H1 (cell line): ENCODE results near the gene PLA2G4A. TPM values are rescaled to one million over a fixed set of nuclear protein-coding genes. Genes with fewer than 3 reads are reported as not detected.

Experiments
- CTCF ChIA-PET: fragments of 300-600 bp; sonication (Branson Sonifier 250); formaldehyde crosslinking; loops from one replicate; lab custom pipeline; 2021; ENCODE audit not compliant: partially characterized antibody; lab: Charles Lee
- POLR2A ChIA-PET: fragments of 300-600 bp; sonication (Branson Sonifier 250); formaldehyde crosslinking; loops from one replicate; lab custom pipeline; 2021; ENCODE audit warnings: inconsistent platforms; ENCODE audit not compliant: partially characterized antibody; lab: Charles Lee
- DNase-seq, 2 experiments: peaks; one replicate each; pipeline versions ENCODE4 v3.0.0 to v3.0.0-alpha.2; 2010 to 2022; ENCODE audit warnings: low spot score in 2 of 2, low read depth in 1 of 2, mixed read lengths in 1 of 2
- FAIRE-seq: peaks from 2 replicates; lab custom pipeline; 2011; peaks lifted over from hg19 to GRCh38; lab: Jason Lieb, UNC
- H2AFZ ChIP-seq: 2 replicates; pipeline ENCODE4 v1.8.1; 2012; ENCODE audit warnings: low read length, inconsistent platforms
- H2AK5ac ChIP-seq: 2 replicates; pipeline ENCODE4 v1.6.1; 2013; ENCODE audit warnings: low read depth, low read length
- H2BK120ac ChIP-seq: replicated peaks from 2 replicates; pipeline ENCODE3; 2013; ENCODE audit warnings: low read depth, low read length, inconsistent platforms
- H2BK12ac ChIP-seq: 2 replicates; pipeline ENCODE4 v1.6.1; 2013; ENCODE audit warnings: low read depth, low read length
- H2BK15ac ChIP-seq: 2 replicates; pipeline ENCODE4 v1.6.1; 2013; ENCODE audit warnings: low read length
- H2BK20ac ChIP-seq: 2 replicates; pipeline ENCODE4 v1.6.1; 2013; ENCODE audit warnings: low read length
- H2BK5ac ChIP-seq: 2 replicates; pipeline ENCODE4 v1.6.1; 2013; ENCODE audit warnings: low read depth, low read length
- H3K14ac ChIP-seq: 2 replicates; pipeline ENCODE4 v1.6.1; 2013; ENCODE audit warnings: inconsistent platforms; ENCODE audit not compliant: insufficient read length
- H3K18ac ChIP-seq: 2 replicates; pipeline ENCODE4 v1.6.1; 2013; ENCODE audit warnings: low read length; ENCODE audit errors: extremely low read depth
- H3K23ac ChIP-seq: 2 replicates; pipeline ENCODE4 v1.6.1; 2013; ENCODE audit warnings: inconsistent platforms; ENCODE audit not compliant: insufficient read length
- H3K23me2 ChIP-seq: 2 replicates; pipeline ENCODE4 v1.6.1; 2013; ENCODE audit warnings: low read depth, low read length
- H3K27ac ChIP-seq: 2 replicates; pipeline ENCODE4 v1.6.1; 2011; ENCODE audit warnings: low read depth, low read length, inconsistent platforms
- H3K27me3 ChIP-seq, 4 experiments: replicated peaks in 1 of 4; 1 replicate in 1 of 4; 2 replicates in 3 of 4; pipeline versions ENCODE4 v1.6.1 to v1.8.1; 2011 to 2013; ENCODE audit warnings: low read length in 3 of 4, mild to moderate bottlenecking in 3 of 4, inconsistent platforms in 2 of 4, mixed read lengths in 2 of 4, moderate library complexity in 1 of 4; ENCODE audit not compliant: control insufficient read depth in 3 of 4, insufficient read depth in 3 of 4; ENCODE audit errors: extremely low read depth in 1 of 4
- H3K36me3 ChIP-seq, 4 experiments: 2 replicates each; pipeline versions ENCODE4 v1.6.1 to v1.8.1; 2011 to 2013; ENCODE audit warnings: mild to moderate bottlenecking in 4 of 4, low read length in 3 of 4, moderate library complexity in 2 of 4, control low read depth in 1 of 4, inconsistent platforms in 1 of 4; ENCODE audit not compliant: insufficient read depth in 4 of 4, control insufficient read depth in 2 of 4
- H3K4ac ChIP-seq: replicated peaks from 2 replicates; pipeline ENCODE3; 2013; ENCODE audit warnings: low read length, low read depth, mixed read lengths, inconsistent platforms; ENCODE audit not compliant: insufficient read length
- H3K4me1 ChIP-seq, 4 experiments: replicated peaks in 1 of 4; 1 replicate in 1 of 4; 2 replicates in 3 of 4; pipeline versions ENCODE4 v1.6.1 to v1.8.1; 2011 to 2013; ENCODE audit warnings: low read length in 3 of 4, inconsistent platforms in 2 of 4, mixed read lengths in 1 of 4; ENCODE audit not compliant: insufficient read depth in 4 of 4, control insufficient read depth in 3 of 4
- H3K4me2 ChIP-seq, 2 experiments: 2 replicates each; pipeline versions ENCODE4 v1.6.1 to v1.8.1; 2011 to 2013; ENCODE audit warnings: low read depth in 2 of 2, low read length in 2 of 2, control low read depth in 1 of 2, inconsistent platforms in 1 of 2, mild to moderate bottlenecking in 1 of 2; ENCODE audit not compliant: insufficient read depth in 1 of 2
- H3K4me3 ChIP-seq, 4 experiments: fragments of 200-600, 300-600 bp in 1 of 4; sonication (generic), shearing (Covaris generic), sonication (Bioruptor Twin) in 1 of 4; 2 replicates each; pipeline versions ENCODE4 v1.5.1 to v1.8.1; 2011 to 2016; ENCODE audit warnings: low read length in 4 of 4, low read depth in 3 of 4, control low read depth in 2 of 4, inconsistent platforms in 2 of 4, mild to moderate bottlenecking in 2 of 4, mixed read lengths in 1 of 4, moderate library complexity in 1 of 4; ENCODE audit not compliant: insufficient read depth in 2 of 4; ENCODE audit errors: extremely low read depth in 1 of 4
- H3K56ac ChIP-seq: replicated peaks from 2 replicates; pipeline ENCODE3; 2013; ENCODE audit warnings: low read depth, mild to moderate bottlenecking, mixed read lengths, low read length, inconsistent platforms; ENCODE audit not compliant: insufficient read length
- H3K79me1 ChIP-seq: 2 replicates; pipeline ENCODE4 v1.6.1; 2013; ENCODE audit warnings: low read depth, low read length, control low read depth
- H3K79me2 ChIP-seq, 2 experiments: 2 replicates each; pipeline versions ENCODE4 v1.6.1 to v1.8.1; 2012 to 2013; ENCODE audit warnings: low read length in 2 of 2, mild to moderate bottlenecking in 2 of 2, inconsistent platforms in 1 of 2; ENCODE audit not compliant: insufficient read depth in 2 of 2, control insufficient read depth in 1 of 2
- H3K9ac ChIP-seq, 4 experiments: replicated peaks in 1 of 4; 1 replicate in 1 of 4; 2 replicates in 3 of 4; pipeline versions ENCODE4 v1.6.1 to v1.8.1; 2011 to 2013; ENCODE audit warnings: low read depth in 3 of 4, low read length in 3 of 4, control low read depth in 2 of 4, mild to moderate bottlenecking in 2 of 4, moderate library complexity in 2 of 4, inconsistent platforms in 1 of 4; ENCODE audit errors: extremely low read depth in 1 of 4
- H3K9me3 ChIP-seq, 2 experiments: 2 replicates each; pipeline versions ENCODE4 v1.6.1 to v1.8.1; 2012 to 2013; ENCODE audit warnings: mild to moderate bottlenecking in 2 of 2, moderate library complexity in 2 of 2, control low read depth in 1 of 2, inconsistent platforms in 1 of 2, low read depth in 1 of 2, low read length in 1 of 2, mixed read lengths in 1 of 2; ENCODE audit not compliant: insufficient read depth in 2 of 2
- H4K20me1 ChIP-seq, 2 experiments: replicated peaks in 1 of 2; 2 replicates each; pipeline versions ENCODE3 to v1.8.1; 2011 to 2013; ENCODE audit warnings: inconsistent platforms in 2 of 2, low read length in 2 of 2, mild to moderate bottlenecking in 1 of 2; ENCODE audit not compliant: insufficient read depth in 2 of 2, control insufficient read depth in 1 of 2
- H4K5ac ChIP-seq: 2 replicates; pipeline ENCODE4 v1.6.1; 2013; ENCODE audit warnings: low read length, low read depth, mixed read lengths, inconsistent platforms; ENCODE audit not compliant: insufficient read length
- H4K8ac ChIP-seq: 2 replicates; pipeline ENCODE4 v1.8.0; 2013; ENCODE audit warnings: mild to moderate bottlenecking, moderate library complexity, low read length, inconsistent platforms; ENCODE audit not compliant: insufficient read depth; ENCODE audit errors: extremely low read depth
- H4K91ac ChIP-seq: replicated peaks from 2 replicates; pipeline ENCODE3; 2013; ENCODE audit warnings: low read length, mixed read lengths, inconsistent platforms; ENCODE audit not compliant: insufficient read length
- ATF2 ChIP-seq: IDR thresholded peaks from 2 replicates; pipeline ENCODE4 v1.6.1; 2012; ENCODE audit warnings: low read length, inconsistent platforms
- CBX8 ChIP-seq: fragments of 300-800, 300-1000 bp; sonication (generic); IDR thresholded peaks from 2 replicates; pipeline ENCODE4 v1.7.1; 2016; ENCODE audit warnings: low read depth, low read length, borderline replicate concordance
- CTBP2 ChIP-seq: IDR thresholded peaks from 2 replicates; pipeline ENCODE4 v1.7.0; 2011; ENCODE audit warnings: borderline replicate concordance, mild to moderate bottlenecking, moderate library complexity, mixed read lengths, low read length; ENCODE audit not compliant: insufficient read depth, insufficient read length
- HDAC6 ChIP-seq: IDR thresholded peaks from one replicate; pipeline ENCODE4 v1.7.1; 2012; ENCODE audit warnings: low read depth, mild to moderate bottlenecking, inconsistent platforms, low read length, moderate library complexity
- RXRA ChIP-seq: IDR thresholded peaks from 2 replicates; pipeline ENCODE4 v1.6.1; 2011; ENCODE audit warnings: low read depth, mild to moderate bottlenecking, low read length, moderate library complexity; ENCODE audit not compliant: insufficient read depth
- SRF ChIP-seq: IDR thresholded peaks from 2 replicates; pipeline ENCODE4 v1.6.1; 2011; ENCODE audit warnings: mild to moderate bottlenecking, low read depth, low read length, moderate library complexity
- TBP ChIP-seq: IDR thresholded peaks from 2 replicates; pipeline ENCODE4 v1.6.1; 2011; ENCODE audit warnings: low read depth, low read length, improper control_type of control experiment
- WGBS, 2 experiments: shearing (Covaris generic) in 1 of 2; methylation state at CpG; one replicate each; pipeline versions ENCODE4 v1.1.6 to v1.1.7; 2013 to 2015; ENCODE audit warnings: low lambda C conversion rate in 2 of 2, mixed read lengths in 2 of 2, inconsistent platforms in 1 of 2, low coverage in 1 of 2, missing lambda C conversion rate in 1 of 2; ENCODE audit not compliant: insufficient replicate concordance in 2 of 2, insufficient coverage in 1 of 2, insufficient read length in 1 of 2; ENCODE audit errors: extremely low coverage in 1 of 2, missing lambda C conversion rate in 1 of 2; 5-methylcytosine and 5-hydroxymethylcytosine counted together
- polyA plus RNA-seq, 7 experiments: library from polyadenylated mRNA; depleted of rRNA in 3 of 7; stranded (reverse) in 5 of 7; unstranded in 2 of 7; fragments of >200 nt in 5 of 7; fragments of 200-250 nt in 2 of 7; gene quantifications; 1 replicate in 5 of 7; 2 replicates in 1 of 7; 4 replicates in 1 of 7; pipeline versions ENCODE4 v1.2.1 to v1.2.3, GENCODE V29; 2011 to 2013; ENCODE audit warnings: missing spikeins in 2 of 7, mixed read lengths in 2 of 7
- total RNA-seq: library from RNA; stranded (reverse); fragmentation: NEBNext Ultra II Directional; extraction: Animal tissue kit (Norgen Biotek cat#: 25700); gene quantifications from 2 replicates; pipeline ENCODE4 v1.2.1, GENCODE V29; 2021

Gene PLA2G4A
- total and polyA plus RNA-seq, 2 of the 8 experiments (the other 6 are each of a cell fraction or from before 2014, with no cell fraction given), result 0.63 to 1.4 TPM

- no peaks in the 10 kb centered on the region for H4K20me1 ChIP-seq
- H3K4me2 ChIP-seq, result no peak overlapping the region
- H3K23ac ChIP-seq, result no peak overlapping the region
- no peak overlapping the region for H4K5ac ChIP-seq
- H2BK12ac ChIP-seq, result no peak overlapping the region
- ChIA-PET POLR2A (no interaction called here), CTCF (interaction anchor here (0.8 kb wide), 1 partner anchor 28 kb away, joined by 3 read pairs; no protein-coding TSS in a partner anchor)
- H3K23me2 ChIP-seq, result no peaks in the 10 kb centered on the region
- H3K27me3 ChIP-seq, result no peaks in the 10 kb centered on the region
- no peak overlapping the region for H3K18ac ChIP-seq
- H4K91ac ChIP-seq, result no peak overlapping the region
- no peak overlapping the region for H2BK20ac ChIP-seq
- no peak overlapping the region for H3K4ac ChIP-seq
- H3K56ac ChIP-seq, result no peak overlapping the region
- no peak overlapping the region for H2BK5ac ChIP-seq
- TF ChIP-seq CBX8 (no peak), ATF2 (no peak), CTBP2 (no peak), TBP (no peak), RXRA (no peak), HDAC6 (no peak), SRF (no peak)
- H3K79me1 ChIP-seq, result no peaks in the 10 kb centered on the region
- no peak overlapping the region for H2AK5ac ChIP-seq
- H3K9me3 ChIP-seq, result no peaks in the 10 kb centered on the region
- H4K8ac ChIP-seq, result no peak overlapping the region
- no peak overlapping the region for H2BK15ac ChIP-seq
- H3K4me3 ChIP-seq, result no peak overlapping the region
- 84% methylated on average over 2 of the region's 2 CpGs; no CpG with 5 or more reads in 1 of the 2 experiments for WGBS, 2 experiments
- H3K9ac ChIP-seq, result no peak overlapping the region
- no peaks in the 10 kb centered on the region for H3K36me3 ChIP-seq
- no peak for FAIRE-seq
- H3K14ac ChIP-seq, result no peak overlapping the region
- H3K79me2 ChIP-seq, result no peaks in the 10 kb centered on the region
- H3K4me1 ChIP-seq, result no peaks in the 10 kb centered on the region
- H2AFZ ChIP-seq, result no peak overlapping the region
- DNase-seq, result no peak
- H2BK120ac ChIP-seq, result no peak overlapping the region
- no peak overlapping the region for H3K27ac ChIP-seq
Observed at GRCh38 chr1:186888367-186888766, 59.6 kb downstream of the PLA2G4A start.
